HG02610 (cell line): ENCODE results near the gene PSD.

ENCODE experiments used
- ATAC-seq: cut with Tn5 transposase; IDR thresholded peaks from one replicate; pipeline ENCODE4 v1.9.1; 2021; ENCODE audit warnings: mild to moderate bottlenecking, moderate library complexity; ENCODE audit not compliant: unreplicated experiment

Gene PSD

GRCh38 chr10:102444851-102445250, 26.3 kb upstream of the PSD start:
- ATAC-seq, result no peak

GRCh38 chr10:102438374-102438773, 19.8 kb upstream of the PSD start:
- no peak for ATAC-seq

- ATAC-seq, result no peak
Observed at GRCh38 chr10:102437515-102437914, 18.9 kb upstream of the PSD start.

- ATAC-seq, result no peak
Observed at GRCh38 chr10:102436312-102436711, 17.7 kb upstream of the PSD start.

GRCh38 chr10:102435529-102436233, 17.1 kb upstream of the PSD start:
- ATAC-seq, result no peak

- ATAC-seq, result no peak
Observed at GRCh38 chr10:102435133-102435497, 16.5 kb upstream of the PSD start.

- no peak for ATAC-seq
Observed at GRCh38 chr10:102434394-102435132, 16.0 kb upstream of the PSD start.

- no peak for ATAC-seq
Observed at GRCh38 chr10:102433619-102434046, 15.0 kb upstream of the PSD start.

GRCh38 chr10:102432162-102432950, 13.8 kb upstream of the PSD start, which contains the start of gene CUEDC2:
TSS of gene CUEDC2 (minus strand) at chr10:102432574. CDS start at chr10:102425188, 7,386 bp downstream.
- ATAC-seq, result peak; percentile 84

GRCh38 chr10:102431452-102432124, 13.0 kb upstream of the PSD start:
- no peak for ATAC-seq

GRCh38 chr10:102429468-102429867, 10.9 kb upstream of the PSD start:
- no peak for ATAC-seq

- ATAC-seq, result no peak
Observed at GRCh38 chr10:102426803-102427287, 8.3 kb upstream of the PSD start.

GRCh38 chr10:102425444-102425843, 6.9 kb upstream of the PSD start:
- no peak for ATAC-seq

- ATAC-seq, result no peak
Observed at GRCh38 chr10:102424916-102425315, 6.3 kb upstream of the PSD start.

- ATAC-seq, result no peak
Observed at GRCh38 chr10:102424145-102424544, 5.6 kb upstream of the PSD start.

- no peak for ATAC-seq
Observed at GRCh38 chr10:102423372-102423968, 4.9 kb upstream of the PSD start.

GRCh38 chr10:102422545-102423129, 4.1 kb upstream of the PSD start:
- no peak for ATAC-seq

- peak; percentile 3 for ATAC-seq
Observed at GRCh38 chr10:102421757-102422512, 3.4 kb upstream of the PSD start.

- no peak for ATAC-seq
Observed at GRCh38 chr10:102421507-102421756, 2.8 kb upstream of the PSD start.
